ENCODE results near the gene PTH2R. TPM values are rescaled to one million over a fixed set of nuclear protein-coding genes. Genes with fewer than 3 reads are reported as not detected.
"Not testable (repeated sequence)": the region's sequence is repeated elsewhere in the genome, so short reads cannot be mapped to it uniquely, and the experiment has no call there.

Gene PTH2R
- total RNA-seq, 1 donor from 2014 or later = not detected

- no peak for DNase-seq
Measured at GRCh38 chr2:208488686-208489564, 82.3 kb downstream of the PTH2R start.

DNA sequence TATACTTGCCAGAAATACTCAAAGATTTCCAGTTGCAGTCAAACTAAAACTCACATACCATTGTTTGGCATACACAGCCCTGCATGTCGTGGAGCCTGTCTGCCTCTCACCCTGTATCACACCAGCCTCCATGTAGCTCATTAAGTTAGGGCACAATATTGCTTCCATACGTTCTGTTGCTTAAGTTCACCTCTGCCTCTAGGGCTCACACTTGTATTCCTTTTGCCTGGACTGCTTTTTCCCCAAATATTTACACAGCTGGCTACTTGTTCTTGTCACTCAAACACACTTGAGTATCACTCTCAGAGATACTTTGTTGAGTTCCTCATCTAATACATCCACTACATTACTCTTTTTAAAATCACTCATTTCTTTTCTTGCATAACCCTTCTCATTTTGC lies 83.1 kb downstream of the PTH2R start:
- DNase-seq = no peak

- no peak for DNase-seq
Measured at GRCh38 chr2:208490492-208490891, 83.9 kb downstream of the PTH2R start.

DNA sequence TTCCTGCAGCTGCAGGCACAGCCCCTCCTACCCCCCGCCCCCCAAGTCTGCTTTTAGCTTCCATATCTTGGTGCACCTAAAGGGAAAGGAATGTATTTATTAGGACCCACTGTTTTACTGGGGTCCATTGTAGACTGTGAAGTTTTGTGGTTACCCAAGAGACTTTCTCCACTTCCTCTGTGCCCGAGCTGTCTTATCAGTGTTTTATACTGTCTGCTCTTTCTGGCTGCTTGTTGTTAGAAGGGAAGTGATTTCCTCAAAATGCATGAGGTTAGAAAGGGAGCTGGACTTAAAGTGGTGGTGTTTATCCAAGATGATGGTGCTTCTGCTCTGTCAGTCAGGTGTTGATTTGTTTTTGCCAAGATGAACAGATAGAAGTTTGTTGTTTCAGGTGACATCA lies 85.0 kb downstream of the PTH2R start:
- no peak for DNase-seq

- DNase-seq = no peak
Measured at GRCh38 chr2:208492069-208492468, 85.5 kb downstream of the PTH2R start.

DNA sequence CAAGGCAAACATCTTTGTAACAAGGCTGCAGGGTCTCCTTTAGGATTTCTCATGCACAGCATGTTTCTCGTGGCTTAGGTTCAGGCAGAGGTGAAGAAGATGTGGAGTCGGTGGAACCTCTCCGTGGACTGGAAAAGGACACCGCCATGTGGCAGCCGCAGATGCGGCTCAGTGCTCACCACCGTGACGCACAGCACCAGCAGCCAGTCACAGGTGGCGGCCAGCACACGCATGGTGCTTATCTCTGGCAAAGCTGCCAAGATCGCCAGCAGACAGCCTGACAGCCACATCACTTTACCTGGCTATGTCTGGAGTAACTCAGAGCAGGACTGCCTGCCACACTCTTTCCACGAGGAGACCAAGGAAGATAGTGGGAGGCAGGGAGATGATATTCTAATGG lies 86.6 kb downstream of the PTH2R start:
- DNase-seq = no peak

DNA sequence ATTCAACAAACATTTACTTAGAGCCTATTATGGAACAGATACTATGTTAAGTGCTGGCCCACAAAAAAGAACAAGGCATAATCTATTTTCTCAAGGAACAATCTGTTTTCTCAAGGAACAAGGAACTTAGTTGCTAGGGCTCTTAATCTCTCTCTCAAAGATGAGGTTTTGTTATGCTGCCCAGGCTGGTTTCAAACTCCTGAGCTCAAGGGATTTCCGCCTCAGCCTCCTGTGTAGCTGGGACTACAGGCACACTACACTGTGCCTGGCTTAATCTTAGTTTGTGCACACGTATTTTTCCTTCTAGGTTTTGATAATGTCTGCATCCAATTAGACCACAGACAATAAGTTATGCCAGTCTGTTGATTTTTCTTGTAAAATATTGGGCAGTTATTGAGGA lies 89.5 kb downstream of the PTH2R start:
- no peak for DNase-seq

GRCh38 chr2:208501206-208501605 lies 94.6 kb downstream of the PTH2R start:
- DNase-seq = no peak

- DNase-seq = no peak
Measured at GRCh38 chr2:208502288-208502687, 95.7 kb downstream of the PTH2R start.

GRCh38 chr2:208505365-208505764 lies 98.8 kb downstream of the PTH2R start:
- DNase-seq = not testable (repeated sequence)

- DNase-seq = no peak
Measured at GRCh38 chr2:208509586-208509985, 103.0 kb downstream of the PTH2R start.

GRCh38 chr2:208511016-208511415 lies 104.4 kb downstream of the PTH2R start:
- no peak for DNase-seq

DNA sequence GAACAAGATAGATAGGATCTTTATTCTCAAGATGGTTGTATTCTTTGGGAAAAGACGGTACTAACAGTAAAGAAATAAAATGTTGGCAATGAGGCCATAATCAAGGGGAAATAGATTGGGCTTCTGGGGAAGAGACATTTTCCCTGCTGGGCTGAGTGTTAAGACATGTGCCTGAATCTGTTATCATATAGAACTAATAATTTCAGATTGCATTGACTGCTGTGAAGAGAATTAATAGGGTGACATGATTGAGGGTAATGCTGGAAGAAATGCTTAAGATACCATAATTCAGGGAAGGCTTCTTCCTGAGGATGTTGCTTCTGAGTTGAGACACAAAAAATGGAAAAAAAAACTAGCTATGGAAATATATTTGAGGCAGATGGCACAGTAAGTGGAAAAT lies 105.0 kb downstream of the PTH2R start:
- DNase-seq = no peak

DNA sequence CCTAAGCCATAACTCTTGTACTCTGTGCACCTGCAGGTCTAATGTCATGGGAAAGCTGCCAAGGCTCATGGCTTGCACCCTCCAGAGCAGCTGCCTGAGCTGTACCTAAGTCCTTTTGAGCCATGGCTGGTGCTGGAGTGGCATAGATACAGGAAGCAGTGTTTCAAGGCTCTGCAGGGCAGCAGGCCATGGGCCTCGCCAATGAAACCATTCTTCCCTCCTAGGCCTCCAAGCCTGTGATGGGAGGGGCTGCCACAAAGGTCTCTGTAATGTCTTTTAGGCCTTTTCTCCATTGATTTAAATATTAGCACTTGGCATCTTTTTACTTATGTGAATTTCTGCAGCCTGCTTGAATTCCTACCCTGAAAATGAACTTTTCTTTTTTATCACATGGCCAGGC lies 108.5 kb downstream of the PTH2R start:
- no peak for DNase-seq

GRCh38 chr2:208523069-208523468 lies 116.5 kb downstream of the PTH2R start:
- DNase-seq = not testable (repeated sequence)

GRCh38 chr2:208525165-208525564 lies 118.6 kb downstream of the PTH2R start:
- DNase-seq = not testable (repeated sequence)

DNA sequence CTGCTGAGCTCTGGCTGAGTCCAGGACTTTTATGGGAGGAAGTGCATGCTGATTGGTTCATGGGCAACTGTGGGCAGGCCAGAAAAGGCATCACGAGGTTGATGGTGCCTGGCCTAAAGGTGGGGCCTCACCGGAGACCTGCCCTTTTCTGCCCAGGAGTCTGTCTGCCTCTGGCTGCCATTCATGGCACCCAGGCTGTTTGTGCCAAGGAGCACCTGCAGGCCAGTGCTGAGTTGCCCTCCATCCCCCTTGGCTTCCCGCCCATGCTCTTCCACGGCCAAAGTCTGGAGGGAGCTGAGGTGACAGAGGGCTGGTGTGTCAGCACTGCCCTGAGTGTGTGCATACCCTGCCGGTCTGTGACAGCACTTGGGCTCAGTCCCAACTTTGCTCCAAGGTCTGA lies 123.2 kb downstream of the PTH2R start:
- no peak for DNase-seq

GRCh38 chr2:208531361-208531760 lies 124.8 kb downstream of the PTH2R start:
- DNase-seq = no peak

DNA sequence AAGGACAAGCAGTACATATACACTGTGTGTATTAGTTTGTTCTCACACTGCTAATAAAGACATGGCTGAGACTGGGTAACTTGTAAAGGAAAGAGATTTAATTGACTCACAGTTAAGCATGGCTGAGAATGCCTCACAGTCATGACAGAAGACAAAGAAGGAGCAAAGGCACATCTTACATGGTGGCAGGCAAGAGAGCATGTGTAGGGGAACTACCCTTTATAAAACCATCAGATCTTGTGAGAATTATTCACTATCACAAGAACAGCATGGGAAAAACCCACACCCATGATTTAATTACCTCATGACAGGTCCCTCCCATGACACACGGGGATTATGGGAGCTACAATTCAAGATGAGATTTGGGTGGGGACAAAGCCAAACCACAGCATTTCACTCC lies 129.0 kb downstream of the PTH2R start:
- not testable (repeated sequence) for DNase-seq

- DNase-seq = no peak
Measured at GRCh38 chr2:208541461-208541988, 134.9 kb downstream of the PTH2R start.

DNA sequence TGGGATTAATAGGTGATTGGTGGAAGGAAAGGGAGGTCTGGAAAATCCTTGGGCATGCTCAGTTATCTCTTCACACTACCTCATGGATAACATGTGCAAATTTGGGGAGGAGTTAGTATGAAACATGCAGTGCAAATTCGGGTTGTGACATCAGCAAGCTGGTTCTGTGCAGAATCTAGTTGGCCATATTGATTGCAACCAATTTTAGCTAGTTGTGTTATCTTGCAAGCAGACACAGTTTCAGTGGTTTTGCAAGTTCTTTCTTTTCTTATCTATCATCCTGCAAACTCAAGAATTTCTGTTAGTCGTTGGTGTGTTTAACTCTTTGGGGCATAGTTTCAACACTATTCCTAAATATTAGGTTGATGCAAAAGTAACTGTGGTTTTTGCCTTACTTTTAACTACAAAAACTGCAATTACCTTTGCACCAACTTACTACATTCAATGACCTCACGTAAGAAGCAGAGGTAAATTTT lies 135.4 kb downstream of the PTH2R start:
- DNase-seq = no peak

DNA sequence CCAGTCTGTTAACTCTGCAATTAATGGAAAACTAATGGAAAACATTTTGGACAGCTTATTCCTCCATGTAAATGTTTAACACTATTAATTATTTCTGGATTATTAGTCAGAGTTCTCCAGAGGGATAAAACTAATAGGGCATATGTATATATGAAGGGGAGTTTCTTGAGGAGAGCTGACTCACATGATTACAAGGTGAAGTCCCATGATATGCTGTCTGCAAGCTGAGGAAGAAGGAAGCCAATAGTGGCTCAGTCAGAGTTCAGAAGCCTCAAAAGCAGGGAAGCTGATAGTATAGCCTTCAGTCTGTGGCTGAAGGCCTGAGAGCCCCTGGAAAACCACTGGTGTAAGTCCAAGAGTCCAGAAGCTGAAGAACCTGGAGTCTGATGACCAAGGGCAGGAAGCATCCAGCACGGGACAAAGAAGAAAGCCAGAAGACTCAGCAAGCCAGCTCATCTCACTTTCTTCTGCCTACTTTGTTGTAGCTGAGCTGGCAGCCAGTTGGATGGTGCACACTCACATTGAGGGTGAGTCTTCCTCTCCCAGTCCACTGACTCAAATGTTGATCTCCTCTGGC lies 136.0 kb downstream of the PTH2R start:
- DNase-seq = no peak

Measured in dermis blood vessel endothelial cell (primary cell).